CD14-positive monocyte (primary cell): ENCODE data around the gene RPS2. TPM values are rescaled to one million over a fixed set of nuclear protein-coding genes. Genes with fewer than 3 reads are reported as not detected.
A peak's percentile ranks its signal among the peaks of the same experiment; 100 is the strongest.

Experiments used
- DNase-seq, 3 donors: peaks; one replicate each; pipeline ENCODE4 v3.0.0-alpha.2; 2011 to 2022
- H2AFZ ChIP-seq: 2 replicates; pipeline ENCODE4 v1.6.0; 2012; ENCODE audit warnings: mild to moderate bottlenecking, low read depth, low read length, inconsistent platforms; ENCODE audit not compliant: insufficient read depth, poor library complexity, severe bottlenecking
- H3K27ac ChIP-seq, 2 donors: 1 replicate in 1 of 2; 2 replicates in 1 of 2; pipeline ENCODE4 v1.5.1; 2012 to 2013; ENCODE audit warnings: low read length in 2 of 2, control low read depth in 1 of 2, inconsistent platforms in 1 of 2, low read depth in 1 of 2, mild to moderate bottlenecking in 1 of 2
- H3K27me3 ChIP-seq, 2 donors: one replicate each; pipeline versions ENCODE4 v1.6.0 to v1.6.1; 2011 to 2013; ENCODE audit warnings: low read length in 2 of 2; ENCODE audit not compliant: control insufficient read depth in 2 of 2, insufficient read depth in 2 of 2
- H3K36me3 ChIP-seq, 2 donors: replicated peaks in 1 of 2; 1 replicate in 1 of 2; 2 replicates in 1 of 2; pipeline versions ENCODE4 v1.5.1 to v1.6.1; 2012 to 2013; ENCODE audit warnings: low read length in 2 of 2, control low read depth in 1 of 2, inconsistent platforms in 1 of 2, mild to moderate bottlenecking in 1 of 2; ENCODE audit not compliant: insufficient read depth in 2 of 2, control insufficient read depth in 1 of 2
- H3K4me1 ChIP-seq, 2 donors: 1 replicate in 1 of 2; 2 replicates in 1 of 2; pipeline versions ENCODE4 v1.5.1 to v1.6.1; 2012 to 2013; ENCODE audit warnings: low read length in 2 of 2, control low read depth in 1 of 2, inconsistent platforms in 1 of 2, mild to moderate bottlenecking in 1 of 2, moderate library complexity in 1 of 2; ENCODE audit not compliant: insufficient read depth in 2 of 2, control insufficient read depth in 1 of 2
- H3K4me2 ChIP-seq: replicated peaks from 2 replicates; pipeline ENCODE3; 2012; ENCODE audit warnings: low read length, moderate library complexity, mild to moderate bottlenecking; ENCODE audit not compliant: poor library complexity, severe bottlenecking; ENCODE audit errors: extremely low read depth
- H3K4me3 ChIP-seq, 3 experiments: fragments of 200-600 bp in 1 of 3; sonication (generic) in 1 of 3; replicated peaks in 1 of 3; 1 replicate in 2 of 3; 2 replicates in 1 of 3; pipeline ENCODE4 v1.5.1; 2011 to 2013; ENCODE audit warnings: low read length in 3 of 3, mild to moderate bottlenecking in 3 of 3, control low read depth in 2 of 3, low read depth in 2 of 3, inconsistent platforms in 1 of 3, moderate library complexity in 1 of 3
- H3K79me2 ChIP-seq: 2 replicates; pipeline ENCODE4 v1.6.0; 2012; ENCODE audit warnings: mild to moderate bottlenecking, control low read depth, inconsistent platforms, low read length, moderate library complexity; ENCODE audit not compliant: insufficient read depth
- H3K9ac ChIP-seq: 2 replicates; pipeline ENCODE4 v1.6.0; 2017; ENCODE audit warnings: low read length, mild to moderate bottlenecking; ENCODE audit not compliant: insufficient read depth, poor library complexity, severe bottlenecking
- H3K9me3 ChIP-seq, 2 donors: replicated peaks in 1 of 2; 1 replicate in 1 of 2; 2 replicates in 1 of 2; pipeline versions ENCODE4 v1.5.1 to v1.6.1; 2012 to 2013; ENCODE audit warnings: low read length in 2 of 2, control low read depth in 1 of 2; ENCODE audit not compliant: control insufficient read depth in 1 of 2, insufficient read depth in 1 of 2
- H4K20me1 ChIP-seq: 2 replicates; pipeline ENCODE4 v1.6.0; 2012; ENCODE audit warnings: mild to moderate bottlenecking, low read length, control low read depth, moderate library complexity; ENCODE audit not compliant: insufficient read depth
- H3K27ac Mint-ChIP-seq, 7 donors: one replicate each; pipeline ENCODE4 v1.8.0; 2020; ENCODE audit warnings: mild to moderate bottlenecking in 7 of 7, mixed read lengths in 7 of 7, moderate library complexity in 6 of 7, inconsistent platforms in 2 of 7
- H3K27me3 Mint-ChIP-seq, 3 donors: one replicate each; pipeline ENCODE4 v1.8.0; 2021 to 2022; ENCODE audit warnings: low read depth in 3 of 3, mild to moderate bottlenecking in 3 of 3, mixed read lengths in 3 of 3, moderate library complexity in 3 of 3, inconsistent platforms in 1 of 3
- H3K36me3 Mint-ChIP-seq, 2 donors: one replicate each; pipeline ENCODE4 v1.8.0; 2020; ENCODE audit warnings: mixed read lengths in 2 of 2, inconsistent platforms in 1 of 2, mild to moderate bottlenecking in 1 of 2
- H3K4me1 Mint-ChIP-seq: one replicate; pipeline ENCODE4 v1.8.0; 2020; ENCODE audit warnings: mild to moderate bottlenecking, mixed read lengths
- H3K4me3 Mint-ChIP-seq, 2 donors: one replicate each; pipeline ENCODE4 v1.8.0; 2020; ENCODE audit warnings: mild to moderate bottlenecking in 2 of 2, mixed read lengths in 2 of 2, moderate library complexity in 1 of 2
- H3K9me3 Mint-ChIP-seq, 7 donors: one replicate each; pipeline ENCODE4 v1.8.0; 2020 to 2022; ENCODE audit warnings: mixed read lengths in 7 of 7, mild to moderate bottlenecking in 6 of 7, moderate library complexity in 6 of 7, inconsistent platforms in 2 of 7
- WGBS: methylation state at CpG from one replicate; pipeline ENCODE4 v1.1.5; 2013; ENCODE audit warnings: missing lambda C conversion rate; ENCODE audit not compliant: insufficient coverage; 5-methylcytosine and 5-hydroxymethylcytosine counted together
- intact Hi-C, 2 donors: fragments of 100-400 bp; cut with micrococcal nuclease; formaldehyde crosslinking; loops; one replicate each; pipeline versions ENCODE4 v1.15.0 to v1.15.1; 2023
- polyA plus RNA-seq, 3 donors: library from polyadenylated mRNA; depleted of rRNA in 1 of 3; unstranded in 2 of 3; stranded (reverse) in 1 of 3; fragments of 300-500 nt in 2 of 3; fragments of >200 nt in 1 of 3; fragmentation: Illumina TruSeq in 2 of 3; gene quantifications; 1 replicate in 2 of 3; 2 replicates in 1 of 3; pipeline ENCODE4 v1.2.3, GENCODE V29; 2012 to 2021
- TF ChIP-seq, protein P1 (sequence below): fragments of 200-600 bp; IDR thresholded peaks from one replicate; pipeline ENCODE4 v1.8.0; 2022; ENCODE audit warnings: antibody characterized with exemption, mild to moderate bottlenecking

The RPS2 gene
- polyA plus RNA-seq, 3 donors: 1,849 to 2,136 (median 1,893) TPM

DNA sequence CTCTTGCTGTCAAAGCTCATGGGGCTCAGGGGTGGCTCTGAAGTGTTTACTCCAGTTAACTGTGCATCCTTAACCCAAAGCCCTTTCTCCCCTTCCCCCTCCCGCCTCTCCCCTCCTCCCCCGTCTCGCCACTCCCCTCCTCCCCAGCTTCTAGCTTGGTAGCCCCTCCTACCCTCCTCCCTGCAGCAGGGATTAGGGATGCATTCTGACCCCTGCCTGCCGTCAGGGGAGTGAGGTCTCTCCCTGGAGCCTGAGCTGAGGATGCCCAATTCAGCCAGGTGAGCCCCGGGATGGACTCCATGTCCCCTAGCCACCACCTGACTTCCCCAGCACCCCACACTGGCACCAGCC lies 48.0 kb downstream of the RPS2 start:
- Histone ChIP-seq H4K20me1 (no peaks in the 10 kb centered on the region), H3K4me1 (no peaks in the 10 kb centered on the region), H3K27me3 (peaks cover 18 to 66% of the 10 kb centered on the region in 2 donors), H3K36me3 (no peaks in the 10 kb centered on the region), H3K27ac (no peak overlapping the region), H3K4me2 (no peak overlapping the region), H3K9ac (no peak overlapping the region), H3K9me3 (peaks cover 0 to 11% of the 10 kb centered on the region in 2 donors), H2AFZ (no peak overlapping the region), H3K4me3 (no peak overlapping the region), H3K79me2 (no peaks in the 10 kb centered on the region)
- Mint-ChIP-seq H3K27me3 (peaks cover 59 to 81% (median 76%) of the 10 kb centered on the region in 3 donors), H3K4me3 (peak overlapping the region in 1 of 2 donors; percentile 73), H3K4me1 (peaks cover 6% of the 10 kb centered on the region), H3K36me3 (no peaks in the 10 kb centered on the region), H3K27ac (peak overlapping the region in 1 of 7 donors; percentile 63), H3K9me3 (peaks cover 0 to 11% (median 0%) of the 10 kb centered on the region in 7 donors)
- TF ChIP-seq, protein P1, sequence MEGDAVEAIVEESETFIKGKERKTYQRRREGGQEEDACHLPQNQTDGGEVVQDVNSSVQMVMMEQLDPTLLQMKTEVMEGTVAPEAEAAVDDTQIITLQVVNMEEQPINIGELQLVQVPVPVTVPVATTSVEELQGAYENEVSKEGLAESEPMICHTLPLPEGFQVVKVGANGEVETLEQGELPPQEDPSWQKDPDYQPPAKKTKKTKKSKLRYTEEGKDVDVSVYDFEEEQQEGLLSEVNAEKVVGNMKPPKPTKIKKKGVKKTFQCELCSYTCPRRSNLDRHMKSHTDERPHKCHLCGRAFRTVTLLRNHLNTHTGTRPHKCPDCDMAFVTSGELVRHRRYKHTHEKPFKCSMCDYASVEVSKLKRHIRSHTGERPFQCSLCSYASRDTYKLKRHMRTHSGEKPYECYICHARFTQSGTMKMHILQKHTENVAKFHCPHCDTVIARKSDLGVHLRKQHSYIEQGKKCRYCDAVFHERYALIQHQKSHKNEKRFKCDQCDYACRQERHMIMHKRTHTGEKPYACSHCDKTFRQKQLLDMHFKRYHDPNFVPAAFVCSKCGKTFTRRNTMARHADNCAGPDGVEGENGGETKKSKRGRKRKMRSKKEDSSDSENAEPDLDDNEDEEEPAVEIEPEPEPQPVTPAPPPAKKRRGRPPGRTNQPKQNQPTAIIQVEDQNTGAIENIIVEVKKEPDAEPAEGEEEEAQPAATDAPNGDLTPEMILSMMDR: no peak
- 9% methylated on average over 2 of the region's 5 CpGs for WGBS
- intact Hi-C loops: no loop called here
- DNase-seq: no peak

- TF ChIP-seq, protein P1: no peak
- Histone ChIP-seq H4K20me1 (no peaks in the 10 kb centered on the region), H3K79me2 (no peaks in the 10 kb centered on the region), H3K27ac (no peak overlapping the region), H3K4me1 (no peaks in the 10 kb centered on the region), H3K4me2 (no peak overlapping the region), H3K9me3 (peaks cover 0 to 11% of the 10 kb centered on the region in 2 donors), H3K9ac (no peak overlapping the region), H2AFZ (no peak overlapping the region), H3K4me3 (no peak overlapping the region), H3K36me3 (no peaks in the 10 kb centered on the region), H3K27me3 (peaks cover 15 to 60% of the 10 kb centered on the region in 2 donors)
- Mint-ChIP-seq H3K27ac (no peak overlapping the region), H3K4me1 (peaks cover 5% of the 10 kb centered on the region), H3K4me3 (peak overlapping the region in 1 of 2 donors; percentile 73), H3K27me3 (peaks cover 53 to 76% (median 69%) of the 10 kb centered on the region in 3 donors), H3K9me3 (peaks cover 0 to 9% (median 1%) of the 10 kb centered on the region in 7 donors), H3K36me3 (no peaks in the 10 kb centered on the region)
- WGBS: 72% methylated on average over 24 of the region's 25 CpGs
- intact Hi-C loops: no loop called here
- DNase-seq: no peak
These were observed 48.6 kb downstream of the RPS2 start for GRCh38 chr16:1915732-1916639.
